ENCODE results near the gene NMUR1.
A peak's percentile ranks its signal among the peaks of the same experiment; 100 is the strongest.

Gene NMUR1

GRCh38 chr2:231489990-231490389 lies 40.3 kb downstream of the NMUR1 start:
- peak; percentile 57 for DNase-seq
- H3K4me1 ChIP-seq, result no peaks in the 10 kb centered on the region
- no peaks in the 10 kb centered on the region for H3K36me3 ChIP-seq
- no peaks in the 10 kb centered on the region for H3K9me3 ChIP-seq
- no peak overlapping the region for H3K4me3 ChIP-seq (ENCODE audit: low read depth, low read length)
- H3K27me3 ChIP-seq, result no peaks in the 10 kb centered on the region
- peak; percentile 44; the same call in 1 of the 2 replicates for TF ChIP-seq CTCF (IDR thresholded peaks at IDR 0.05; ENCODE audit: low read depth, low read length)

- DNase-seq, result no peak
- no peaks in the 10 kb centered on the region for H3K36me3 ChIP-seq
- no peak for TF ChIP-seq CTCF (IDR thresholded peaks at IDR 0.05; ENCODE audit: low read depth, low read length)
- H3K4me3 ChIP-seq (ENCODE audit: low read depth, low read length), result no peak overlapping the region
- no peaks in the 10 kb centered on the region for H3K9me3 ChIP-seq
- no peaks in the 10 kb centered on the region for H3K4me1 ChIP-seq
- H3K27me3 ChIP-seq, result no peaks in the 10 kb centered on the region
Observed at GRCh38 chr2:231488331-231488730, 41.9 kb downstream of the NMUR1 start.

- Histone ChIP-seq H3K36me3 (no peaks in the 10 kb centered on the region), H3K27me3 (no peaks in the 10 kb centered on the region), H3K4me1 (no peaks in the 10 kb centered on the region), H3K4me3 (ENCODE audit: low read depth, low read length) (no peak overlapping the region), H3K9me3 (no peaks in the 10 kb centered on the region)
- DNase-seq, result no peak
- TF ChIP-seq CTCF (IDR thresholded peaks at IDR 0.05; ENCODE audit: low read depth, low read length), result no peak
Observed at GRCh38 chr2:231486851-231487596, 43.2 kb downstream of the NMUR1 start.

GRCh38 chr2:231483398-231484329 lies 46.6 kb downstream of the NMUR1 start:
- Histone ChIP-seq H3K4me3 (ENCODE audit: low read depth, low read length) (no peak overlapping the region; the same call in 1 of the 2 replicates), H3K4me1 (no peaks in the 10 kb centered on the region), H3K27me3 (no peaks in the 10 kb centered on the region), H3K9me3 (no peaks in the 10 kb centered on the region), H3K36me3 (no peaks in the 10 kb centered on the region)
- TF ChIP-seq CTCF (IDR thresholded peaks at IDR 0.05; ENCODE audit: low read depth, low read length), result no peak
- DNase-seq, result peak; percentile 17

GRCh38 chr2:231482806-231483391 lies 47.3 kb downstream of the NMUR1 start:
- peak overlapping the region; percentile 50 for H3K4me3 ChIP-seq (ENCODE audit: low read depth, low read length)
- H3K36me3 ChIP-seq, result no peaks in the 10 kb centered on the region
- peak; percentile 87 for TF ChIP-seq CTCF (IDR thresholded peaks at IDR 0.05; ENCODE audit: low read depth, low read length)
- DNase-seq, result peak; percentile 87
- H3K27me3 ChIP-seq, result no peaks in the 10 kb centered on the region
- no peaks in the 10 kb centered on the region for H3K9me3 ChIP-seq
- H3K4me1 ChIP-seq, result no peaks in the 10 kb centered on the region
